Activated T-helper 1 cell treated with anti-CD3 and anti-CD28 coated beads, Interleukin-2, amount 50 U/mL, for 16 hours (primary cell): ENCODE data around the gene LRP2.
"Not testable (repeated sequence)": the region's sequence is repeated elsewhere in the genome, so short reads cannot be mapped to it uniquely, and the experiment has no call there.

Source experiments
- DNase-seq, 2 donors: peaks; one replicate each; pipeline ENCODE4 v3.0.0-alpha.2; 2020; ENCODE audit warnings: low read depth in 1 of 2, low spot score in 1 of 2

Gene LRP2

DNA sequence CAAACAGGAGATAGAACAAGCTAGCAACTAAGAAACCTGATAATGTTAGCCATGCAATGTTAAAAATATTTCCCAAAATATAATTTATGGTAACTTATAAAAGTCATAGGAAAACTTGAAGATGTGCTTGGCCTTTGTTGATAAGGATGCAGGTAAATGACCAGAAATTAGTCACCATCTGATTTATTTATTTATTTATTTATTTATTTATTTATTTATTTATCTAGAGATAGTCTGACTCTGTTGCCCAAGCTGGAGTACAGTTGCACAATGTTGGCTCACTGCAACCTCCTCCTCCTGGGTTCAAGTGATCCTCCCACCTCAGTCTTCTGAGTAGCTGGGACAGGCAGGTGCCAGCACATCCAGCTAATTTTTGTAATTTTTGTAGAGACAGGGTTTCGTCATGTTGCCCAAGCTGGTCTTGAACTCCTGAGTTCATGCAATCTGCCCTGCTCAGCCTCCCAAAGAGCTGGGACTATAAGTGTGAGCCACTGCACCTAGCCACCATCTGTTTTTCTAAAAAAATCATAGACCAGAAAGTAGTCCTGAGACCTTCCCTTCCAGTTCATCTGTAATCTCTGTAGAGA is 183.4 kb downstream of the LRP2 start:
- DNase-seq: no peak

GRCh38 chr2:169178364-169178763 is 184.0 kb downstream of the LRP2 start:
- no peak for DNase-seq

DNA sequence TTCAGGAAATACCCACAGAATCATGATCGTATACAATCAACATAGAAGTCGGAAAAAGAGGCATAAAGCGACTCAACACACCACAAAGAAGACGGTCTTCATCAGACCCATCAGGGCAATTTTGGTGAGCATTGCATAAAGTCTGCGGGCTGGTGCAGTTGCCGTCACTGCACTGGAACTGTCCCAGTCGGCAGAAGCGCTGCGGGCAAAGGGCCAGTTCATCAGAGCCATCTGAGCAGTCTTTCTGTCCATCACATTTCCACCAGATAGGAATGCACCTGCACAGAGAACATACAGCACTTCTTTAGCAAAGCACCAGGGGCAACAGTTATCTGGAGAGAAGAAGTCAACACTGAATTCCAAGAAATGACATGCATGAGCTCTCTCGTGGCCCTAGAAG is 187.2 kb downstream of the LRP2 start:
- DNase-seq: no peak

GRCh38 chr2:169173876-169174275 is 188.5 kb downstream of the LRP2 start:
- no peak for DNase-seq

DNA sequence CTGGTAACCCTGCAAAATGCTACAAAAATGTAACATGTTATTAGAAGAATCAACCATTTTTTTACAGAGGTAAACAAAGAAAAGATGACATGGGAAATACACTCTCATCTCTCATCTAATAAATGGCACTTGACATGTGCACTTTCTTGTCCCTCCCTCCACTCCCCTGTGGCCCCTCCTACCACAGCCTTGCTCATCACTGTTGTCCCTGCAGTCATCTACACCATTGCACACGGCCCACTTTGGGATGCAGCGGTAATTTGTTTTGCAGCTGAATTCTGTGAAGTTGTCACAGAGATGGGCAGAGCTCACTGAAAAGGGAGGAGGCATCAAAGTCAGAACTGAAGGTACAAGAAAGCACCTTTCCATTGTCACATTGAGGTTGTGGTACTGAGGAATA is 189.4 kb downstream of the LRP2 start:
- DNase-seq: no peak

- no peak for DNase-seq
These were observed 190.1 kb downstream of the LRP2 start for GRCh38 chr2:169172151-169172735.

GRCh38 chr2:169165791-169166190 is 196.5 kb downstream of the LRP2 start:
- DNase-seq: no peak

GRCh38 chr2:169164311-169164710 is 198.0 kb downstream of the LRP2 start:
- DNase-seq: no peak

GRCh38 chr2:169162613-169163012 is 199.7 kb downstream of the LRP2 start:
- no peak for DNase-seq

DNA sequence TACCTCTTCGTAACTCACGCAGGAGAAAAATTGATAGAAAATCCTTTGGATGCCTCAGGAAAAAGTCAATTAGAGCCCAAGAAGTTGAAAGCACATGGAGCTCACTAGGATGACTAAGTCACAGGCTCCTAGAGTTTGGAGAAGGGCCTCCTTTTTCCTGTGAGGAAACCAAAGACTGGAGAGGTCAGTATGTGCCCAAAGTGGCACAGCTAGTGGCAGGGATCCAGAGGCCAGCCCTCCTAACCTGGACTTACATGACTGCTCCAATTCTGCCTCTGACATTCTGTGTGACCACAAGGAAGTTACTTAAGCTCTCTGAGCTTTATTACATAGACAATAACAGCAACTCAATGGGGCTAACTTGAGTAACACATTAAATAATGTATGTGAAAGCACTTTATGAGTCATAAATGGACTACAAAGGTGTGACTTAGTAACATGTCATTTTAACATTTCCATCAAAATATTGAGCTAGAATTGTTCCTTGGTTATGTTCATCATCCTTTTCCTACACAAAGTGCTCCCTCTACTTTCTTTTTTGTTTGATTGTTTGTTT is 201.3 kb downstream of the LRP2 start:
- DNase-seq: no peak

DNA sequence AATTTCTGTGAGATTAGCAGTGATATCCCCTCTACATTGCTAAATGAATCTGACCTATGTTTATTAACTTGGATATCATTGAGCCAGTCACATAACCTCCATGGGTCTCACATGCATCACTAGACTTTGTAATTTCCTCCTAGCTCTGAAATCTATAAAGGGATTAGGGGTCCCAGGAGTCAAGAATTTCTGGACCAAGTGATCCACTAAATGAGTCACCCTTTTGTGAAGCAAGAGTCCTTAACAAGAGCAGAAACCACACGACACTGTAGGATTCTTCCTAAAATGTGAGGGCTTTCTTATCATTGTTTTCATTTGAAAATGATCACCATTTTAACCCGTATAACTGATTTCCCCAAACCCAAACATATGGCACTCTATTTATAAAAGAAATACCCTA is 202.6 kb downstream of the LRP2 start:
- no peak for DNase-seq

DNA sequence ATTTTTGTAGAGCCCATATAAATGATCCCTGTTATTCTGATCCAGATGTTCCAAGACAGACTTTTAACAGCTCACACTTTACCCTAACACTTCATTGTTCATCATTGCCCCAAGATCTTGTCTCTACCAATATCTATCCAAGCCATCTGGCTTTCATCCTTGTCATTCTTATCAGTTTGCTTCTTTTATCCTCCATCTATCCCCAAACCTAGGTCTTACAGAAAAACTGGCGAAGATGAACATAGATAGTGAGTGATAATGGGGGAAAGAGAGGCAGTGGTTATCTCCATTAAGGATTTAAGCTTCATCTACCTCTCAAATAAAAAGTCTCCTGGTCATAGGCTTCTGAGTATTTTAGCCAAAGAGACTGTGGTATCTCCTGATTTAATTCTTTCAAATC is 203.5 kb downstream of the LRP2 start:
- no peak for DNase-seq

DNA sequence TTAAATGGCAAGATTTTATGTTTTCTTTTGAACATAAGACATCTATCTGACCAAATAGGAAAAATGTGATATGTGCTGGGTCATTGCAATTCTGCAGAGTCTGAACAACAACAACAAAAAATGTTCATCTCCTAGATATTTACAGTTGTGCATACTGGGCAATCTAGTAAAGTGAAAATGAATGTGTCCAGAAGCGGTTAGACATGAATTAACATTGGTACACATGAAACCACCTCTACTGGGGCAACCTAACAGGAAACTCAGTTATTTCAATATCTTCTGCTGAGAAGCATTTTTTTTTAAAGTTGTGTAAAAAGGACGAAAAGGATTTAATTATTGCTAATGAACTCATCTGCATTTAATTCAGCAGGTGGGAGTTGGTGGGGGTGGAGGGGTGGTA is 216.1 kb downstream of the LRP2 start:
- DNase-seq: no peak

- DNase-seq: no peak
These were observed 218.3 kb downstream of the LRP2 start for GRCh38 chr2:169143998-169144397.

DNA sequence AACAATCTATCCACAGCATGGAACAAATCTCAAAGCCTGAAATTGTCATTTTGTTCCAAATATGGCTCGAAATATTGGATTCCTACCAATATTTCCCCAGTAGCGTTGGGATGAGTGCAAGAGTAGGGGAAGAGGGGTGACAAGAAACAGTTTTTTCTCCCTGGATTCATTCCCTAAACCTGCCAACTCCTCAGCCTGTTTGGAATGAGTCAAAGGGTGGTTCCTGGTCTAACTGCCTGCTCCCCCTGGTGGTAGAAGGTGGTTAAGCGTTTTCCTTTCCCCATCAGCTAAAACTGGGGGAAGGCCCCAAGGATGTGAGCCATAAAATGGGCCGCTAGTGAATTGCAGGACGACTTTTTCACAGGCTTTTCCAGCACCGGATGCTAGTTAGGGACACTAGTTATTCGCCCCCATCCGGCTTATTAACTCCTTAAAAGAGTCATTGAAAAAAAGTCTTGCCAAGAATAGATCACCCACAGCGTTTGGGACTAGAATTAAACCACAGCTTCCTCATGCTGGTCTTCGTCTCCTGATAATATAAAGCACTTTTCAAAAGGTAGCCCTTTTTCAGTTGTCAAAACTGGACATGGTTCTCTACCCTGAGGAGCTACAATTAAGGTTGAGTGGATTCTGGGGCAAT is 220.5 kb downstream of the LRP2 start:
- peak; percentile 26 to 30 for DNase-seq

- no peak for DNase-seq
These were observed 222.2 kb downstream of the LRP2 start for GRCh38 chr2:169139993-169140767.

DNA sequence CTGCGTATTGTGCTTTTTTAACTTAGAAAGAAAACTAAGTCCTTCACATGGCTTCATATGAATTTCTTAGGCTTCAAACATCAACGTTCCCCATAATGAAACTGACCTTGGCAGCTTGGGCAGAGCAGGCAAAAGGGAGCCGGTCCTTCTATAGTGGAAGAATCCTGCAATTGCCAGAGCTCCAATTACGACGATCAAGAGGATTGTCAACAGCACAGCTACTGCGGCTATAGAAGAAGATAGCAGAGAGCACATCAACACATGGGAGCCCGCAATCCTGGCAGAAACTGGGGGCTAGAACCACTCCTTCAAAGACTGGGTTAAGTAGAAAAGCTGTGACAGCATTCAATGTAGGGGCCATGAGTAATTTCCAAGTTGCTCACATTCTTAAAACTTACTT is 223.2 kb downstream of the LRP2 start:
- no peak for DNase-seq

GRCh38 chr2:169137924-169138323 is 224.4 kb downstream of the LRP2 start:
- no peak for DNase-seq

- no peak for DNase-seq
These were observed 225.3 kb downstream of the LRP2 start for GRCh38 chr2:169136885-169137534.

GRCh38 chr2:169136428-169136827 is 225.9 kb downstream of the LRP2 start:
- not testable (repeated sequence) for DNase-seq

DNA sequence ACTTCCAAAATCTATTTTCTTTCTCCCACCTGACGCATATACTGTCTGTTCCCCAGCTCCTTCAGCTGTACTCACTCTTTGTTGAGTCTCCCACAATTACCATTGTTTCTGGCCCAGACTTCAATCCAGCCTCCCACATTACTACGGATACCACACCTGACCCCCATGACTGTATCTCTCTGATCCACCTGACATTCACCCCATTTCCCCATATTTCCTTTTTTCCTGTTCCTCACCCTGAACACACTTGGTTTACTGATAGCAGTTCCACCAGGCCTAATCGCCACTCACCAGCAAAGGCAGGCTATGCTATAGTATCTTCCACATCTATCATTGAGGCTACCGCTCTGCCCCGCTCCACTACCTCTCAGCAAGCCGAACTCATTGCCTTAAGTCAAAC is 228.1 kb downstream of the LRP2 start:
- DNase-seq: not testable (repeated sequence)
